Renal cortical epithelial cell (primary cell): ENCODE results near the gene EYS. TPM values are rescaled to one million over a fixed set of nuclear protein-coding genes. Genes with fewer than 3 reads are reported as not detected.
"Not testable (repeated sequence)": the region's sequence is repeated elsewhere in the genome, so short reads cannot be mapped to it uniquely, and the experiment has no call there.

Experiments used
- DNase-seq: peaks from one replicate; pipeline ENCODE4 v3.0.0-alpha.2; 2011; ENCODE audit warnings: low read depth
- total RNA-seq: library from RNA; depleted of rRNA; stranded (reverse); fragments of >200 nt; gene quantifications from 2 replicates; pipeline ENCODE4 v1.2.3, GENCODE V29; 2014

Gene EYS
- total RNA-seq, 1 donor from 2014 or later: 0.10 TPM

GRCh38 chr6:65088575-65088974 lies 618.5 kb downstream of the EYS start:
- no peak for DNase-seq

GRCh38 chr6:65081756-65082155 lies 625.3 kb downstream of the EYS start:
- no peak for DNase-seq

DNA sequence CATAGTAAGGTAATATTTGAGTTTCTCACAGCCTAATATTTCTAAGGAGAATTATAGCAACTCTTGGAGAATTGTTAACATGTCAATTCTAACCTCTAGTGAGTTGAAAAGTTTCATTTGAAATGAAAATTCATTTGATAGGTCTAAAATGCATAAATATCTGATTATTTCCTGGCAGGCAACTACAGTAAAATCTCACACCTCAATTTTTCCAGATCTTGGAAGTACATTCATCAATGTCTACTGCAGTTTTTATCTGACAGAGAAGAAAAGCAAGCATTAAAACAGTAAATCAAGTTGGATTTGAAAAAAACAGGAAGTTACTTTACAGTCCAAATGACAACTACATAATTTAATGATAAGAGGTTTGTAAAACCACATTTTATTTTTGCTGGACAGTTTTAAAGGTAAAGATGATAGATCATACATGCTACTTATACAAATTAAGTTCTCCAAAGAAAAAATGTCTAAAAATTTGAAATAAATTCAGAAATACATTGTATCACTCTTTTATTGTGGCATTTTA lies 631.3 kb downstream of the EYS start:
- DNase-seq: no peak

GRCh38 chr6:65072500-65072899 lies 634.5 kb downstream of the EYS start:
- no peak for DNase-seq

DNA sequence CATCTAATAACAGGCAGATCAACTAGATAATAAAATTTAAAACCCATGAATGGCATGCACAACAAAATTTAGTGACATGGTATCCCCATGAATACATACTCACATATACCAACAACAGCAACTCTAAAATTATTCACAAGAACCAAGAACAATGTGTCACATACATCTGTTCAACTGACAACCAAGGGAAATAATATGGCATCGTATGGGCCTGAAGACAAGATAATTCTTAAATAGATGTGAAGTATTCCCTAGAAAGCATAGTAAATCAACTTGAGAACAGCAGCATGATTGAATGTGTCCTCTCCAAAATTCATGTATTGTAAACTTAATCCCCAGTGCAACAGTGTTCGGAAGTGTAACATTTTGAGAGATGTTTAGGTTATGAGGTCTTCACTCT lies 635.5 kb downstream of the EYS start:
- no peak for DNase-seq

- DNase-seq: no peak
Measured at GRCh38 chr6:65064844-65065243, 642.2 kb downstream of the EYS start.

DNA sequence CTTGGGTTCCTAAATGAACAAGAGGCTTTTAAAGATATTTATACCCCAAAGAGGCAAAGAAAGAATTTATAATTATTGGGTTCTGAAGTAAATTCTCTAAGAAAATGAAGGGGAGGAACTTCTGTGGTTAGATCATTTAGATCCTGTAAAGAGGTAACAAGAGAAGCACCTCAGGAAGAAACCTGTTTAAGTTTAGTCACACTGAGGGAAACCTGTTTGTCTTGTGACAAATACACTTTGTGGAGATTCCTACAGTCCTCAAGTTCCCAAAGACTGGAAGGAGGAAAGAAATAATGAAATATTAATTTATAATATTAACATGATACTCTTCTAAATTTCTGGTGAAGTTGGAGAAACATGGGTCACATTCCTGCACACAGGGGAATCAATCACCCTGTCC lies 647.5 kb downstream of the EYS start:
- DNase-seq: no peak

- no peak for DNase-seq
Measured at GRCh38 chr6:65055545-65055944, 651.5 kb downstream of the EYS start.

GRCh38 chr6:65052626-65053025 lies 654.4 kb downstream of the EYS start:
- no peak for DNase-seq

DNA sequence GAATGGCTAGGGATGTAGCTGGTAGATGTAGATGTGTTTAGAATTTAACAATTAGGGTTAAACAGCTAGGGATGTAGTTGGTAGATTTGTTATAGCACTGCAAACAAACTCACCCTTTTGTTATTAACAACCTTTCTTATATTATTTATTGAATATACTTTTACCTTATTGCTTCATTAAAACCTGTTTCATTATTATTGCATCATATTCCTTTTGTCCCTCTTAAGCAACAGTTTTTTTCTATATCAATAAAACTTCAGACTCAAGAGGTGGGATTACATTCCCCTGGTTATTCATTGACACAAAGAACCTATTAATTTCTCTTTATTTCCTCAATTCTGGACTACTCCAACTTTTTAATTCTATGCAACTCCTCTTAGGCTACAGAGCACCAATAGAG lies 661.2 kb downstream of the EYS start:
- DNase-seq: no peak

- no peak for DNase-seq
Measured at GRCh38 chr6:65014006-65014405, 693.0 kb downstream of the EYS start.

- DNase-seq: no peak
Measured at GRCh38 chr6:65006788-65007187, 700.2 kb downstream of the EYS start.

DNA sequence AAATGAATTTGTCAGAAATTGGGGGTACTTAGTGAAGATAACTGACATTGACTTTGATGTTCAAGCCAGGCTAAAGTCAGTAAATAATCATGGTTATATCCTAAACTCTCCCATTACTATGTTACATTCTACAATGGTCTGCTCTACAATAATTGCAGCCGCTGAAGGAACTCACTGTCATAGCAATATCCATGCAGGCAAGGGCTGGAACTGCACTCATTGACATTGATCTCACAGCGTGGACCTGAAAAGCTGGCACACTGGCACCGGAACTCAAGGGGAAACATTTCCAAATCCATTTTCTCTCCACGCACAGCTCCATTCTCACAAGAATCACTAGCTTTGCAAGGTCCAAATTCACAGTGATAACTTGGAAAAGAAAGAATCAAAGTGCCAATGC lies 702.7 kb downstream of the EYS start:
- DNase-seq: no peak

- DNase-seq: not testable (repeated sequence)
Measured at GRCh38 chr6:65002882-65003281, 704.1 kb downstream of the EYS start.

DNA sequence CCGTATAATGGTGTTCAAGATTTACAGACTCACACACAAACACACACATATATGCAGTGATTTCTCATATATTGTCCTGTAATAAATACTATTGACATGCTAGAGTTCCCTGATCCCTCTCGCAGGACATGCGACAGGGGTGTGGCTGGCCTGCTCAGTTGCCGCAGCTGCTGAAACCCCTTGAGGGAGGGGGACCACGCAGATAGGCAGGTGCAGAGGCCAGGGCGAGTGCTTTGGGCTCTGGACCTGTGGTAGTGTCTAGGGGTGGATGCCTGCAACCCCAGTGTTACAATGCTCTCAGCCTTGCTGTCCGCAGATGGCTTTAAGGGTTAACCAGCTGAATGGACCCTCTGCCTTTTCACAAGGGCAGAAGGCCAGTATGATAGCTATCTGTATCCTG lies 706.2 kb downstream of the EYS start:
- no peak for DNase-seq

DNA sequence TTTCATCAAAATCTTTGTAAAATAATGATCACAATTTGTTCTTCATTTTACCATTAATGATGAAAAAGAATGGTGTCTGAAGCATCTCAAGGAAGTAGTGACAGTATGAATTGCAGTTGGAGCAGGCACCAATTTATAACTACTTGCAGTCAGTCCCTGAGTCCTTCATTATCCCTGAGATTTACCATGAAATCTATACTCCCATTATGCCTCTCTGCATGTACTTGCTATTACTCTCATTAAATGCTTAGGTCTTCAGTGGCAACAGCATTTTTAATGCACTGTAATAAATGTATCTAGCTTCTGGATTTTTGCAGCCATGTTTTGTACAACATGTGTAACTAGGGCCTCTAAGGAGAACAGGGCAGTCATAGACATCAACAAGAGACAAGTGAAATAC lies 708.8 kb downstream of the EYS start:
- no peak for DNase-seq

DNA sequence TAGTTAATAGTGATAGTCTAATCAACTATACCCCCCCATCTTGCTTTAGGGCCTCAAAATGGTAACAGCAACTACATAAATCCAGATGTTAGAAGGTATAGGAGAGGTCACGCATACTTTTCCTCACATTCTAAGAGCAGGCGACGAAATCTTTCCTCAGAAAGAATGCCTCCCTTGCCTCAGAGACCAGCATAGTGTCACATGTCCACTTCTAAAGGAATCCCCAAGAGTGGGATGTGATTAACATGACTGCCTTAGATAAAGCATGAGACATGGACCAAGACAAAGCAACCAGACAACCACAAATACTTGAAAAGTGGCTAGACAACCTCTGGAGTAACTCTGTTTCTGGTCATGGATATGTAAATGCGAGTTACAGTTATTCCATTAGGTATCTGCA lies 710.7 kb downstream of the EYS start:
- DNase-seq: peak; percentile 11

- no peak for DNase-seq
Measured at GRCh38 chr6:64990652-64991304, 716.2 kb downstream of the EYS start.

GRCh38 chr6:64988148-64988547 lies 718.9 kb downstream of the EYS start:
- no peak for DNase-seq

- no peak for DNase-seq
Measured at GRCh38 chr6:64987066-64987465, 720.0 kb downstream of the EYS start.

GRCh38 chr6:64985726-64986125 lies 721.3 kb downstream of the EYS start:
- DNase-seq: no peak

- DNase-seq: no peak
Measured at GRCh38 chr6:64984948-64985347, 722.1 kb downstream of the EYS start.

- no peak for DNase-seq
Measured at GRCh38 chr6:64983089-64983488, 723.9 kb downstream of the EYS start.

- no peak for DNase-seq
Measured at GRCh38 chr6:64973142-64973541, 733.9 kb downstream of the EYS start.
